Activated gamma-delta T cell (primary cell): ENCODE measurements around the gene DRC7.
"Not testable (repeated sequence)": the region's sequence is repeated elsewhere in the genome, so short reads cannot be mapped to it uniquely, and the experiment has no call there.

Experiments
- DNase-seq: peaks from one replicate; lab custom pipeline; 2025; lab: John Stamatoyannopoulos, UW

Gene DRC7

DNA sequence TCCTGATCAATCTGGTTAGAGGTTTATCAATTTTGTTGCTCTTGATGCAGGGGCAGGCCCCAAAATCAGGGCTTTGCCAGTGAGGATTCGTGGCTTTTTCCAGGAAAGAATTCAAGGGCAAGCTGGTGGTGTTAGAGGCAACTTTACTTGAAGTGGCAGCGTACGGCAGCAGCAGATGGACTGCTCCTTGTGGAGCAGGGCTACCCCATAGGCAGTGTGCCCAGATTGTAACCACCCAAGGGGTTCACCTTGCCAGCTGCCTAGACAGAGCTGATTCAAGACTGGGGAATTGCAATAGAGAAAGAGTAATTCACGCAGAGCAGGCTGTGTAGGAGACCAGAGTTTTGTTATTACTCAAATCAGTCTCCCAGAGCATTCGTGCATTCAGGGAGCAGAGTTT lies 16.7 kb downstream of the DRC7 start:
- no peak for DNase-seq

- DNase-seq: no peak
These were observed 17.4 kb downstream of the DRC7 start for GRCh38 chr16:57711993-57712392.

GRCh38 chr16:57712569-57712968 lies 18.0 kb downstream of the DRC7 start:
- DNase-seq: not testable (repeated sequence)

DNA sequence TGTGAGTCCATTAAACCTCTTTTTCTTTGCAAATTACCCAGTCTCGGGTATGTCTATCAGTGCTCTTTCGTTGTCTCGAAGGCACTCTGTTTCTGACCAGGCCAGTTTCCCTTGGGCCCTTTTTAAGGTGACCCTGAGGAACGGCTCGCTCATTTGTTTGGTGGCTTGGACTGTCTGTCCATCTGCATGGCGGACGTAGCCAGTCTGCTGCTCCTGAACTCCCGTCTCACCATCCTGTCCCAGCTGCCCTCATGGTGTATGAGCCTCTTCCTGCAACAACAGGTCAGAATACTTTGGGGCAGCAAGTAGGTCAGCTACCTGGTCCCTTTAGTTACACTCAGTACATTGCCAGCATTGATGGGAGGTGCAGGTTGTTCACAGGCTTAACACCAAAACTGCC lies 19.0 kb downstream of the DRC7 start:
- DNase-seq: no peak

- DNase-seq: no peak
These were observed 19.4 kb downstream of the DRC7 start for GRCh38 chr16:57714047-57714446.

DNA sequence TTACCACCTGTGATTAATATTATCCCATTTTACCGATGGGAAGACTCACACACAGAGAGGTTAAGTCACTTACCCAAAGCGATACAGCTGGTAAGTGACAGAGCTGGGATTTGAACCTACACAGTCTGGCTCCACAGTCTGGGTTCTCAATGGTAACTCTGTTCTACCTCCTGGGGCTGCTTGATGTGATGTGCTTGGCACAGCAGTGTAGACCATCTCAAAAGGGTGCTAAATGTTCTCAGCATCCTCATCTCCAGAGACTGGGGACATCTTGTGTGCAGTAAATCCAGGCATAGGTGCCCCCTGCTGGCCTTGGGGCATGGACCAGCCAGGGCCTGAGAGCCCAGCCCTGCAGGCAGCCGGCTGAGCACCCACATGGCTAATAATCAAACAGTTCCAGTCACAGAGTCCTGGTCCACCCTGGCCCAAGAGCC lies 25.6 kb downstream of the DRC7 start:
- DNase-seq: no peak

- DNase-seq: no peak
These were observed 27.0 kb downstream of the DRC7 start for GRCh38 chr16:57721356-57722209.

GRCh38 chr16:57722210-57722499 lies 27.5 kb downstream of the DRC7 start:
- DNase-seq: no peak

DNA sequence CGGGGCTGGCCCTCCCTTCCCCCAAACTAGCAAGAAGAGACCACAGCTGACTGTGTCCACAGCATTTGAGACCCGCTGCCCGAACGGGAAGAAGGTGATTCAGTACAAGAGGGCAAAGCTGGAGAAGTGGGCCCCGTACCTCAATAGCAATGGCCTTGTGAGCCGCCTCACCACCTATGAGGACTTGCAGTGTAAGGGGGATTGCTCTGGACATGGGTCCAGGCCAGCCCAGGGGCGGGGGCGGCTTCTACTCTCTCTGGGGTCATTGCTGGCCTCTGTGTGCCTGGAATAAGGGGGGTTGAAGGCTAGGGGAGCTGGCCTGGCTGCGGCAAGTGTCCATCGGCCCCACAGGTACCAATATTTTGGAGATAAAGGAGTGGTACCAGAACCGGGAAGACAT lies 28.0 kb downstream of the DRC7 start:
- no peak for DNase-seq

DNA sequence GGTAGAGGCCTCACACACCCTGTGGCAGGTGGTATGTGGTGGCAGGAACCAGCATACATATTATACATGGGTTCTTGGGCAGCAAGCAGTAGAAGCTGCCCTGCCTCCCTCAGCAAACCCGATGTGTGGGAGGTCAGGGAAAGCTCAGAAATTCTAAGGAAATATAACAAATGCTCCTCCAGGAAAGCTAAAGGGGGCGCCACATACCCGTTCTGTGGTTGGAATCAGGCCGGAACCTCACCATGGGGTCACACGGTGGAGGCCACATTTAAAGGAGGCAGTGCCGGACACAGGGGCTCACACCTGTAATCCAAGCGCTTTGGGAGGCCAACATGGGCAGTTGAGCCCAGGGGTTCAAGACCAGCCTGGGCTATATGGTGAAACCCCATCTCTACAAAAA lies 28.6 kb downstream of the DRC7 start:
- DNase-seq: no peak

DNA sequence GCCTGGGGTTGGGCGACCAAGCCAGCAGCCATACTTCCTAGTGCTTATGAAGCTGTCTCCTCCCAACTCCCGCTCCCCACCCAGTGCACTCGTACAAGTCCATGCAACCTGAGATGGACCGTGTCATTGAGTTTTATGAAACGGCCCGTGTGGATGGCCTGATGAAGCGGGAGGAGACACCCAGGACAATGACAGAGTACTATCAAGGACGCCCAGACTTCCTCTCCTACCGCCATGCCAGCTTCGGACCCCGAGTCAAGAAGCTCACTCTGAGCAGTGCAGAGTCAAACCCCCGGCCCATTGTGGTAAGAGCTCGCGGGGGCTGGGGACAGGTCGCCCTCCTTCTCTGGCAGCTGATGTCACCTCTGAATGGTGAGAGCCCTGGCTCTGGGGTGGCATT lies 29.9 kb downstream of the DRC7 start:
- DNase-seq: no peak

DNA sequence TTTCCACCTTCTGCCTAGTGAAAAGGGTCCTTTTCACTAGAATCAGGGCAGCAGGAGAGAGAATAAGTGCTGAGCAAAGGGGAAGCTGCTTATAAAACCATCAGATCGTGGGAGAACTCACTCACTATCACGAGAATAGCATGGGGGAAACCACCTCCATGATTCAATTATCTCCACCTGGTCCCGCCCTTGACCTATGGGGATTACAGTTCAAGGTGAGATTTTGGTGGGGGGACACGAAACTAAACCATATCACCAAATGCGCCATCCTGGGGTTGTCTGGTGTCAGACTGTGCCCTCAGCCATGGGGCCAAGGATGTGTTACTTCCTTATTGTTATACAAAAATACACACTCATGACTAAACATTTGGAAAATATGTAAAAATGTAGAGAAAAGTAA lies 30.5 kb downstream of the DRC7 start:
- DNase-seq: no peak

DNA sequence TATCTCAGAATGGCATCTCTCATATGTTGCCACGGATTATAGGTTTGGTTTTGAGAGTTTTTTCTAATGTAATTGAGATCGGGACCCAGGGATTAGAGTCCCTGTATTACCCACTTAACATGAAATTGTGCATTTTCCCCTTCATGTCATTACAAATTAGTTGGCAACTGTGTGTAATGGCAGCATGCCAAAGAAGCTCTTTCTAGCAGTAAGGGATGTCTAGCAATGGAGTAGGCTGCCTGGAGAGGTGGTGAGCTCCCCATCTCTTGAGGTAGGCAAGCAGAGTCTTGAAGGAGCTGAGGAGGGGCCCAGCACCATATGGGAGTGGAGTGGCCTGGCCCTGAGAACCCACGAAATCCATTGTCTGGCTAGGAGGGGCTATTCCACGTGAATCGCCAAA lies 30.9 kb downstream of the DRC7 start:
- no peak for DNase-seq

DNA sequence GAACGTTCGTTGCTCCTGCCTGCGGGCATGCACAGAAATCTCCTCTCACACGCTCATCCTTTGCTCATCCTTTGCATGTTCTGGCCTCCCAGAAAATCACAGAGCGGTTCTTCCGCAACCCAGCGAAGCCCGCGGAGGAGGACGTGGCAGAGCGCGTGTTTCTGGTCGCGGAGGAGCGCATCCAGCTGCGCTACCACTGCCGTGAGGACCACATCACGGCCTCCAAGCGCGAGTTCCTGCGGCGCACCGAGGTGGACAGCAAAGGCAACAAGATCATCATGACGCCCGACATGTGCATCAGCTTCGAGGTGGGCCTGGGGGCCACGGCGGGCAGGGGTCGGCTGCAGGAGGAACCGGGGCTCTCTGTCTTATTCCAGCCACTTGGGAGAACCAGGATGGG lies 31.4 kb downstream of the DRC7 start:
- no peak for DNase-seq

DNA sequence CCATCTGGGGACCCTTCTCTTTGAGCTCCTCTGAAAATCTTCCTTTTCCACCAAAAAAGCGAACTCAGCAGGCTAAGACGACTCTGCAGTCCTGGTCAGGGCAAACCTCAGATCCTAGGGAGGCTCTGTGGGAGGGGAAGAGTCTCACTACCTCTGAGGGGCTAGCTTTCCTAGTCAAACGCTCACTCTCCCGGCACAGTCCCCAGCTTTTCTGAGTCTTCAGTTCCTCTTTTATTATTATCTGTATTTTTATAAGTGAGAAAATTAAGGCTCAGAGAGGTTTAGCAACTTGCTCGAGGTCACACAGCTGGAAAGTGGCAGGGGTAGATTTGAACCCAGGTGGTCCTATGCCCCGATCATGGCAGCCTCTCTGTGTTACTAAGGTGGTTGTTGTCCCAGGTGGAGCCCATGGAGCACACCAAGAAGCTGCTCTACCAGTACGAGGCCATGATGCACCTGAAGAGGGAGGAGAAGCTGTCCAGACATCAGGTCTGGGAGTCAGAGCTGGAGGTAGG lies 31.9 kb downstream of the DRC7 start:
- no peak for DNase-seq

- no peak for DNase-seq
These were observed 33.0 kb downstream of the DRC7 start for GRCh38 chr16:57727610-57728009.

GRCh38 chr16:57728336-57729181 lies 34.0 kb downstream of the DRC7 start:
- no peak for DNase-seq

DNA sequence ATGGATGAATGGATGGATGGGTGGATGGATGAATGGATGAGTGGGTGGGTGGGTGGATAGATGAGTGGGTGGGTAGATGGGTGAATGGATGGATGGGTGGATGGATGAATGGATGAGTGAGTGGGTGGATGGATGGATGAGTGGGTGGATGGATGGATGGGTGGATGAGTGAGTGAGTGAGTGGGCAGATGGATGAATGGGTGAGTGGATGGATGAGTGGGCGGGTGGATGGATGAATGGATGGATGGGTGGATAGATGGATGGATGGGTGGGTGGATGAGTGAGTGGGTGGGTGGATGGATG lies 34.5 kb downstream of the DRC7 start:
- DNase-seq: no peak

DNA sequence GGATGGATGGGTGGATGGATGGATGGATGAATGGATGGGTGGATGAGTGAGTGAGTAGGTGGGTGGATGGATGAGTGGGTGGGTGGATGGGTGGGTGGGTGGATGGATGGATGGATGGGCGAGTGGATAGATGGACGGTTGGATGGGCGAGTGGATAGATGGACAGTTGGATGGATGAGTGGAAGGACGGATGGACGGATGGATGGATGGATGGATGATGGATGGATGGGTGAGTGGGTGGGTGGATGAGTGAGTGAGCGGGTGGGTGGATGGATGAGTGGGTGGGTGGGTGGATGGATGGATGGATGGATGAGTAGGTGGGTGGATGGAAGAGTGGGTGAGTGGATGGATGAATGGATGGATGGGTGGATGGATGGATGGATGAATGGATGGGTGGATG lies 35.2 kb downstream of the DRC7 start:
- DNase-seq: not testable (repeated sequence)

GRCh38 chr16:57730771-57731730 lies 36.4 kb downstream of the DRC7 start:
- DNase-seq: no peak

- DNase-seq: no peak
These were observed 37.4 kb downstream of the DRC7 start for GRCh38 chr16:57732037-57732436.

GRCh38 chr16:57732714-57733113 lies 38.1 kb downstream of the DRC7 start:
- no peak for DNase-seq
